SK-N-SH treated with all-trans-retinoic acid at 6 μM for 48 hours (cell line): Measurements from ENCODE around the gene CDH4.

Experiments
- ATAC-seq: fragments of 200-7000 bp; cut with Tn5 transposase; 3 replicates; pipeline ENCODE4 v1.9.1; 2020; ENCODE audit warnings: mild to moderate bottlenecking, moderate library complexity
- ARNTL ChIP-seq: fragments of 450-650 bp; formaldehyde crosslinking; IDR thresholded peaks from 2 replicates; pipeline ENCODE4 v1.5.0; 2020; ENCODE audit warnings: low read depth, mild to moderate bottlenecking, moderate library complexity, borderline replicate concordance
- CSDC2 ChIP-seq: fragments of 250-450 bp; sonication (Bioruptor Pico); IDR thresholded peaks from 2 replicates; pipeline ENCODE4 v1.5.0; 2020; ENCODE audit warnings: mild to moderate bottlenecking, moderate library complexity
- ESRRG ChIP-seq: fragments of 250-450 bp; sonication (Bioruptor Pico); IDR thresholded peaks from 2 replicates; pipeline ENCODE4 v1.6.1; 2021; ENCODE audit warnings: mild to moderate bottlenecking
- GLIS3 ChIP-seq: fragments of 250-450 bp; sonication (Bioruptor Pico); IDR thresholded peaks from 2 replicates; pipeline ENCODE4 v1.5.0; 2020; ENCODE audit warnings: mild to moderate bottlenecking, moderate library complexity
- OSR1 ChIP-seq: fragments of 250-450 bp; sonication (Bioruptor Pico); IDR thresholded peaks from 2 replicates; pipeline ENCODE4 v1.8.0; 2022; ENCODE audit warnings: moderate library complexity, mild to moderate bottlenecking, inconsistent platforms
- PPARA ChIP-seq: fragments of 250-450 bp; sonication (Bioruptor Pico); IDR thresholded peaks from 2 replicates; pipeline ENCODE4 v1.5.0; 2020; ENCODE audit warnings: mild to moderate bottlenecking, borderline replicate concordance
- RARB ChIP-seq: fragments of 250-450 bp; sonication (Bioruptor Pico); IDR thresholded peaks from 2 replicates; pipeline ENCODE4 v1.8.0; 2021; ENCODE audit warnings: mild to moderate bottlenecking, moderate library complexity
- SNAI2 ChIP-seq: fragments of 250-450 bp; sonication (Bioruptor Pico); IDR thresholded peaks from 2 replicates; pipeline ENCODE4 v1.5.0; 2020; ENCODE audit warnings: mild to moderate bottlenecking, moderate library complexity
- TCF4 ChIP-seq: fragments of 250-450 bp; sonication (Bioruptor Pico); IDR thresholded peaks from 2 replicates; pipeline ENCODE4 v1.8.0; 2021; ENCODE audit warnings: mild to moderate bottlenecking, moderate library complexity, borderline replicate concordance
- TOX ChIP-seq: fragments of 250-450 bp; sonication (Bioruptor Pico); IDR thresholded peaks from 2 replicates; pipeline ENCODE4 v1.8.0; 2021; ENCODE audit warnings: mild to moderate bottlenecking, moderate library complexity, borderline replicate concordance
- ZC3H10 ChIP-seq: fragments of 250-450 bp; sonication (Bioruptor Pico); IDR thresholded peaks from 2 replicates; pipeline ENCODE4 v1.5.1; 2021; ENCODE audit warnings: mild to moderate bottlenecking, moderate library complexity
- ZFP3 ChIP-seq: fragments of 250-450 bp; sonication (Bioruptor Pico); IDR thresholded peaks from 2 replicates; pipeline ENCODE4 v1.5.0; 2020; ENCODE audit warnings: mild to moderate bottlenecking, moderate library complexity
- ZNF565 ChIP-seq: fragments of 450-650 bp; formaldehyde crosslinking; conservative IDR thresholded peaks from 2 replicates; pipeline ENCODE4 v1.5.0; 2020; ENCODE audit warnings: low read depth, mild to moderate bottlenecking, moderate library complexity
- ZNF70 ChIP-seq: fragments of 450-650 bp; formaldehyde crosslinking; IDR thresholded peaks from 2 replicates; pipeline ENCODE4 v1.5.0; 2020; ENCODE audit warnings: mild to moderate bottlenecking, moderate library complexity
- ZNF8 ChIP-seq: fragments of 450-650 bp; formaldehyde crosslinking; IDR thresholded peaks from 2 replicates; pipeline ENCODE4 v1.5.0; 2020; ENCODE audit warnings: mild to moderate bottlenecking, moderate library complexity
- TF ChIP-seq, protein P1 (sequence below): fragments of 250-450 bp; sonication (Bioruptor Pico); IDR thresholded peaks from 2 replicates; pipeline ENCODE4 v1.5.1; 2021; ENCODE audit warnings: mild to moderate bottlenecking, moderate library complexity
- TF ChIP-seq, protein P2 (sequence below): fragments of 250-450 bp; sonication (Bioruptor Pico); IDR thresholded peaks from 2 replicates; pipeline ENCODE4 v1.8.0; 2020; ENCODE audit warnings: mild to moderate bottlenecking, moderate library complexity, borderline replicate concordance
- TF ChIP-seq, protein P3 (sequence below): fragments of 250-450 bp; sonication (Bioruptor Pico); IDR thresholded peaks from 2 replicates; pipeline ENCODE4 v1.5.1; 2020; ENCODE audit warnings: low read depth, mild to moderate bottlenecking, moderate library complexity
- TF ChIP-seq, protein P4 (sequence below): fragments of 250-450 bp; sonication (Bioruptor Pico); IDR thresholded peaks from 2 replicates; pipeline ENCODE4 v1.8.0; 2021; ENCODE audit warnings: low read depth, mild to moderate bottlenecking, moderate library complexity, borderline replicate concordance
- TF ChIP-seq, protein P5 (sequence below): fragments of 250-450 bp; sonication (Bioruptor Pico); IDR thresholded peaks from 2 replicates; pipeline ENCODE4 v1.5.0; 2020; ENCODE audit warnings: mild to moderate bottlenecking, moderate library complexity

The CDH4 gene

DNA sequence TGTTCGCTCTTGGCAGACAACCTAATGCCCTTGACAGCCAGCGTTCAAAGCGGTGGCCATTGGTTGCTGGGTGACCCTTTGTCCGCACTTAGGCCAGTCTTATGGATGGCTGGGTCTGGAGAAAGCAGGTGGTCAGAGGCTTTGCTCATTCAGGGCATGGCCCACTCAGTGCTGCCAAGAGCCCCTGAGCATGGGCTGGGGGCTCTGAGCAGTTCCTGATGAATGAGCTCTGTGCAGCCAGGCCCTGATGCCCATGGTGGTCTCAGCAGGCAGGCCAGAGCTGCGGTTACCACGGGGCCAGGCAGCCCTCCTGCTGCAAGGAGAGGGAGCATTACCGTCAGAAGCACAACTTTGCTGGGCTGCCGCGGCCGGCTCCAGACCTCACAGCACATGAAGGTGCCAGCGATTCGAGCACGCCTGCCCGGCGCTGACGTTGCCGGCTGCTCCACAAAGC is 36.3 kb downstream of the CDH4 start:
- ATAC-seq: no peak
- TF ChIP-seq CSDC2: no peak
- no peak for TF ChIP-seq ESRRG
- TF ChIP-seq GLIS3 (CRISPR knock-in tag): no peak
- TF ChIP-seq, protein P1, sequence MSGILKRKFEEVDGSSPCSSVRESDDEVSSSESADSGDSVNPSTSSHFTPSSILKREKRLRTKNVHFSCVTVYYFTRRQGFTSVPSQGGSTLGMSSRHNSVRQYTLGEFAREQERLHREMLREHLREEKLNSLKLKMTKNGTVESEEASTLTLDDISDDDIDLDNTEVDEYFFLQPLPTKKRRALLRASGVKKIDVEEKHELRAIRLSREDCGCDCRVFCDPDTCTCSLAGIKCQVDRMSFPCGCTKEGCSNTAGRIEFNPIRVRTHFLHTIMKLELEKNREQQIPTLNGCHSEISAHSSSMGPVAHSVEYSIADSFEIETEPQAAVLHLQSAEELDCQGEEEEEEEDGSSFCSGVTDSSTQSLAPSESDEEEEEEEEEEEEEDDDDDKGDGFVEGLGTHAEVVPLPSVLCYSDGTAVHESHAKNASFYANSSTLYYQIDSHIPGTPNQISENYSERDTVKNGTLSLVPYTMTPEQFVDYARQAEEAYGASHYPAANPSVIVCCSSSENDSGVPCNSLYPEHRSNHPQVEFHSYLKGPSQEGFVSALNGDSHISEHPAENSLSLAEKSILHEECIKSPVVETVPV (CRISPR knock-in tag): no peak
- no peak for TF ChIP-seq RARB (CRISPR knock-in tag)
- no peak for TF ChIP-seq ZNF70 (CRISPR knock-in tag)
- TF ChIP-seq, protein P2, sequence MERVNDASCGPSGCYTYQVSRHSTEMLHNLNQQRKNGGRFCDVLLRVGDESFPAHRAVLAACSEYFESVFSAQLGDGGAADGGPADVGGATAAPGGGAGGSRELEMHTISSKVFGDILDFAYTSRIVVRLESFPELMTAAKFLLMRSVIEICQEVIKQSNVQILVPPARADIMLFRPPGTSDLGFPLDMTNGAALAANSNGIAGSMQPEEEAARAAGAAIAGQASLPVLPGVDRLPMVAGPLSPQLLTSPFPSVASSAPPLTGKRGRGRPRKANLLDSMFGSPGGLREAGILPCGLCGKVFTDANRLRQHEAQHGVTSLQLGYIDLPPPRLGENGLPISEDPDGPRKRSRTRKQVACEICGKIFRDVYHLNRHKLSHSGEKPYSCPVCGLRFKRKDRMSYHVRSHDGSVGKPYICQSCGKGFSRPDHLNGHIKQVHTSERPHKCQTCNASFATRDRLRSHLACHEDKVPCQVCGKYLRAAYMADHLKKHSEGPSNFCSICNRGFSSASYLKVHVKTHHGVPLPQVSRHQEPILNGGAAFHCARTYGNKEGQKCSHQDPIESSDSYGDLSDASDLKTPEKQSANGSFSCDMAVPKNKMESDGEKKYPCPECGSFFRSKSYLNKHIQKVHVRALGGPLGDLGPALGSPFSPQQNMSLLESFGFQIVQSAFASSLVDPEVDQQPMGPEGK (CRISPR knock-in tag): no peak
- no peak for TF ChIP-seq OSR1 (CRISPR knock-in tag)
- no peak for TF ChIP-seq ZNF565
- TF ChIP-seq TCF4 (CRISPR knock-in tag): no peak
- no peak for TF ChIP-seq SNAI2 (CRISPR knock-in tag)
- no peak for TF ChIP-seq ARNTL (CRISPR knock-in tag)
- no peak for TF ChIP-seq ZC3H10 (CRISPR knock-in tag)
- no peak for TF ChIP-seq PPARA (CRISPR knock-in tag)
- no peak for TF ChIP-seq ZFP3
- TF ChIP-seq TOX (CRISPR knock-in tag): no peak
- TF ChIP-seq, protein P3, sequence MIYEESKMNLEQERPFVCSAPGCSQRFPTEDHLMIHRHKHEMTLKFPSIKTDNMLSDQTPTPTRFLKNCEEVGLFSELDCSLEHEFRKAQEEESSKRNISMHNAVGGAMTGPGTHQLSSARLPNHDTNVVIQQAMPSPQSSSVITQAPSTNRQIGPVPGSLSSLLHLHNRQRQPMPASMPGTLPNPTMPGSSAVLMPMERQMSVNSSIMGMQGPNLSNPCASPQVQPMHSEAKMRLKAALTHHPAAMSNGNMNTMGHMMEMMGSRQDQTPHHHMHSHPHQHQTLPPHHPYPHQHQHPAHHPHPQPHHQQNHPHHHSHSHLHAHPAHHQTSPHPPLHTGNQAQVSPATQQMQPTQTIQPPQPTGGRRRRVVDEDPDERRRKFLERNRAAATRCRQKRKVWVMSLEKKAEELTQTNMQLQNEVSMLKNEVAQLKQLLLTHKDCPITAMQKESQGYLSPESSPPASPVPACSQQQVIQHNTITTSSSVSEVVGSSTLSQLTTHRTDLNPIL (CRISPR knock-in tag): no peak
- TF ChIP-seq ZNF8 (CRISPR knock-in tag): no peak

DNA sequence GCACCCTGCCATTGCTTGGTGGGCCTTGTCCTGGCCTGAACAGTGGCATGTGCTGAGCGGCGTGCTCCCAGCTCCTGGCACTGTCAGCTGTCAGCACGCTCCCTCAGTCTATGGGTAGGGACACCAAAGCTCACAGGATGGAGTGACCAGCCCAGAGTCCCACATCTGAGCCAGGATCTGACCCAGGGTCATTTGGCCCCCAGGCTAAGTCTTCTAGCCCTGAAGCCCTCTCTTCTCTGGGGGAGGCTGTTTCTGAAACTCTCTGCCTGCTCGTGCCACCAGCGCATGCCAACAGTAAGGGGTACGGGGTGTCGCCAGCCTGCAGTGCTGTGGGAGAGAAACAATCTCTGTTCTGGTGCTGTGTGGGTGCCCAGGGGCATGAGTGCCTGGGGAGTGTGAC is 37.1 kb downstream of the CDH4 start:
- TF ChIP-seq, protein P1 (CRISPR knock-in tag): no peak
- TF ChIP-seq, protein P4, sequence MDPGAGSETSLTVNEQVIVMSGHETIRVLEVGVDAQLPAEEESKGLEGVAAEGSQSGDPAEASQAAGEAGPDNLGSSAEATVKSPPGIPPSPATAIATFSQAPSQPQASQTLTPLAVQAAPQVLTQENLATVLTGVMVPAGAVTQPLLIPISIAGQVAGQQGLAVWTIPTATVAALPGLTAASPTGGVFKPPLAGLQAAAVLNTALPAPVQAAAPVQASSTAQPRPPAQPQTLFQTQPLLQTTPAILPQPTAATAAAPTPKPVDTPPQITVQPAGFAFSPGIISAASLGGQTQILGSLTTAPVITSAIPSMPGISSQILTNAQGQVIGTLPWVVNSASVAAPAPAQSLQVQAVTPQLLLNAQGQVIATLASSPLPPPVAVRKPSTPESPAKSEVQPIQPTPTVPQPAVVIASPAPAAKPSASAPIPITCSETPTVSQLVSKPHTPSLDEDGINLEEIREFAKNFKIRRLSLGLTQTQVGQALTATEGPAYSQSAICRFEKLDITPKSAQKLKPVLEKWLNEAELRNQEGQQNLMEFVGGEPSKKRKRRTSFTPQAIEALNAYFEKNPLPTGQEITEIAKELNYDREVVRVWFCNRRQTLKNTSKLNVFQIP (CRISPR knock-in tag): no peak
- no peak for TF ChIP-seq ZC3H10 (CRISPR knock-in tag)
- TF ChIP-seq, protein P5, sequence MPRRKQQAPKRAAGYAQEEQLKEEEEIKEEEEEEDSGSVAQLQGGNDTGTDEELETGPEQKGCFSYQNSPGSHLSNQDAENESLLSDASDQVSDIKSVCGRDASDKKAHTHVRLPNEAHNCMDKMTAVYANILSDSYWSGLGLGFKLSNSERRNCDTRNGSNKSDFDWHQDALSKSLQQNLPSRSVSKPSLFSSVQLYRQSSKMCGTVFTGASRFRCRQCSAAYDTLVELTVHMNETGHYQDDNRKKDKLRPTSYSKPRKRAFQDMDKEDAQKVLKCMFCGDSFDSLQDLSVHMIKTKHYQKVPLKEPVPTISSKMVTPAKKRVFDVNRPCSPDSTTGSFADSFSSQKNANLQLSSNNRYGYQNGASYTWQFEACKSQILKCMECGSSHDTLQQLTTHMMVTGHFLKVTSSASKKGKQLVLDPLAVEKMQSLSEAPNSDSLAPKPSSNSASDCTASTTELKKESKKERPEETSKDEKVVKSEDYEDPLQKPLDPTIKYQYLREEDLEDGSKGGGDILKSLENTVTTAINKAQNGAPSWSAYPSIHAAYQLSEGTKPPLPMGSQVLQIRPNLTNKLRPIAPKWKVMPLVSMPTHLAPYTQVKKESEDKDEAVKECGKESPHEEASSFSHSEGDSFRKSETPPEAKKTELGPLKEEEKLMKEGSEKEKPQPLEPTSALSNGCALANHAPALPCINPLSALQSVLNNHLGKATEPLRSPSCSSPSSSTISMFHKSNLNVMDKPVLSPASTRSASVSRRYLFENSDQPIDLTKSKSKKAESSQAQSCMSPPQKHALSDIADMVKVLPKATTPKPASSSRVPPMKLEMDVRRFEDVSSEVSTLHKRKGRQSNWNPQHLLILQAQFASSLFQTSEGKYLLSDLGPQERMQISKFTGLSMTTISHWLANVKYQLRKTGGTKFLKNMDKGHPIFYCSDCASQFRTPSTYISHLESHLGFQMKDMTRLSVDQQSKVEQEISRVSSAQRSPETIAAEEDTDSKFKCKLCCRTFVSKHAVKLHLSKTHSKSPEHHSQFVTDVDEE (CRISPR knock-in tag): no peak
- no peak for TF ChIP-seq TCF4 (CRISPR knock-in tag)

DNA sequence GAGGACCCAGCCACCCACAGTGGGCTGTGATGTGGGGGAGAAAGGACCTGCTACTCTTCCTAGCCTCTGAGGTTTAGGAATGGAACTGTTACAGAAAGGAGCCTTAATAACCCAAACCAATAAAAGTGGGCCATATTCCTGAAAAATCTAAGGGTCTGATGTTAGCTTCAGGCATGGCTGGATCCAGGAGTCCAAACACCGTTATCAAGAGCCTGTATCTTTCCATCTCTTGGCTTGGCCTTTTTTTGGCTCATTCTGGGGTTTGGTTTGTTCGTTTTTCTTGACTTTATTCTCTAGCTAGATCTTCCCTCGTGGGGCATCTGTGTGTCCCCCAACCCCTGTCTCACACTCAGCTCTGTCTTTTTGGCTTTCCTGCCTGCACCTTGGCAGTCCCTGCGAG is 38.7 kb downstream of the CDH4 start:
- no peak for ATAC-seq
- no peak for TF ChIP-seq GLIS3 (CRISPR knock-in tag)
- TF ChIP-seq, protein P2 (CRISPR knock-in tag): no peak
- TF ChIP-seq ZNF565: no peak
- TF ChIP-seq ARNTL (CRISPR knock-in tag): no peak
- no peak for TF ChIP-seq TOX (CRISPR knock-in tag)
- no peak for TF ChIP-seq PPARA (CRISPR knock-in tag)
- no peak for TF ChIP-seq ZNF8 (CRISPR knock-in tag)

More for the DNA sequence above, 37.1 kb downstream of the CDH4 start:
- no peak for ATAC-seq
